ENCODE measurements around the gene B4GALNT4.
"Not testable (repeated sequence)": the region's sequence is repeated elsewhere in the genome, so short reads cannot be mapped to it uniquely, and the experiment has no call there.

Gene B4GALNT4

DNA sequence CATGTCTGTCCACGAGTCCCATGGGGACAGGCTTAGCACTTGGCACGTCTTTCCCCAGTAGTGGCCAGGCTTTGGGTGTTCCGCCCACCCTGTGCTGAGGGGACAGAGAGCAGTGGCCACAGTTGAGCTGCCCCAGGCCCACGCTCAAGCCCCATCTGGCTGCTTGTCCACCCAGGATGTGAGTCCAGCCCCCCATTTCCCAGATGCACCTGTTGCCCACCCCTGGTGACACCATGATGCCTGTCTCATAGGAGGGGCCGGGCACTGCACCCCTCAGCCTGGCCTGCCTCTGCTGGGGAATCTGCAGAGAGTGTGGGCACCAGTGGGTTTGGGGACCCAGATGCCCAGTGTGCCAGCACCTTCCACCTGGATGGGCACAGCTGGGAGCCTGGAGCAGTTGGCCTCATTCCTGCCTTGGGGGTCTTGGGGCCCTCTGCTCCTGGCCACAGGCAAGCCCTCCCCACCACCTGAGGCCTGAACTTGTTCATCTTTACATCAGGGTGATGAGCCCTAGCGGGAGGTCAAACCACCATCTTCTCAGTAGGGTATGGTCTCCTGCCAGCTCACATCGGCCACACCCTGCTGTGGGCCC is 39.8 kb downstream of the B4GALNT4 start:
- DNase-seq: no peak

DNA sequence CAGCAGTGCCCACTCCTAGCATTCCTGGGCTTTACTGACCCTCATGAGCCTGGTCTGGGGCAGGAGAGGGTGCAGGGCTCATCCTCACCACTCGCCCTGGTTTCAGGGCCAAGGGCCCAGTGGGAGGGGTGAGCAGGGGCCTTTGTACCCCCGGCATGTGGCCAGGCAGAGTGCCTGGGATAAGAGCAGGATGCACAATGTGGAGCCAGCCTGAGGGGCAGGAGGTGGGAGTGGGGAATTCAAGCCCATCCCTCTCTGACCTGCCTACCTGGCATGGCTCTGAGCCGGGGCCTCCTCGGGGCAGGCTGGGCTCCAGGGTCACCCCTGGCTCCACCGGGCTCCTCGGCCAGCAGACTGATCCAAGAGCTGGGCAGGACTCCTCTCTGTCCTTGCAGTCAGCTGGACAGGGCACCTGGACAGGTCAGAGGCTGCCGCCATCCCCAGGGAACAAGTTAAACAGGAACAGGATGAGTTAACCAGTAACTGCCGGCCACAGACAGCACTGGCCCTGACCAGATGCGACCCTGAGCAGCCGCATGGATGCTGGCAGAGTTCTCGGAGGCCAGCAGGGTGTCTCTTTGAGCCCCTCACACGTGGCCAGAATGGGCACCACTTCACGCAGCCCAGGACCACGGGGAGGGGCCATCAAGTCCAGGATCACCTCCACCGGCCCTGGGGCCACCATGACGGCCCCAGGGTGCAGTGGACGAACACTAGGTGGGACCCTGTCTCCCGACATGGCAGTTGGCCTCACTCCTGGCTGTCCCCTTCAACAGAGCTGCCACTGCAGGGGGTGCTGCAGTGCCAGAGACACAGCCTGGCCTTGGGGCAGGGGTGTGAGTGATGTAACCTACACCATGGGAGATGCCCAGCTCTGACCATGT is 40.5 kb downstream of the B4GALNT4 start:
- DNase-seq: no peak

DNA sequence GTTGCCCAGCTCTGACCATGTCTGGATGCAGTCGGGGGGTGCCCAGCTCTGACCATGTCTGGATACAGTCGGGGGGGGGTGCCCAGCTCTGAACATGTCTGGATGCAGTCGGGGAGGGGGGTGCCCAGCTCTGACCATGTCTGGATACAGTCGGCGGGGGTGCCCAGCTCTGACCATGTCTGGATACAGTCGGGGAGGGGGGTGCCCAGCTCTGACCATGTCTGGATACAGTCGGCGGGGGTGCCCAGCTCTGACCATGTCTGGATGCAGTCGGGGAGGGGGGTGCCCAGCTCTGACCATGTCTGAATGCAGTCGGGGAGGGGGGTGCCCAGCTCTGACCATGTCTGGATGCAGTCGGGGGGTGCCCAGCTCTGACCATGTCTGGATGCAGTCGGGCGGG is 41.4 kb downstream of the B4GALNT4 start:
- DNase-seq: not testable (repeated sequence)

DNA sequence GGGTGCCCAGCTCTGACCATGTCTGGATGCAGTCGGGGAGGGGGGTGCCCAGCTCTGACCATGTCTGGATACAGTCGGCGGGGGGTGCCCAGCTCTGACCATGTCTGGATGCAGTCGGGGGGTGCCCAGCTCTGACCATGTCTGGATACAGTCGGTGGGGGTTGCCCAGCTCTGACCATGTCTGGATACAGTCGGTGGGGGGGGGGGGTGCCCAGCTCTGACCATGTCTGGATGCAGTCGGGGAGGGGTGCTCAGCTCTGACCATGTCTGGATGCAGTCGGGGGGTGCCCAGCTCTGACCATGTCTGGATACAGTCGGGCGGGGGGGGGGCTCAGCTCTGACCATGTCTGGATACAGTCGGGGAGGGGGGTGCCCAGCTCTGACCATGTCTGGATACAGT is 42.2 kb downstream of the B4GALNT4 start:
- not testable (repeated sequence) for DNase-seq

DNA sequence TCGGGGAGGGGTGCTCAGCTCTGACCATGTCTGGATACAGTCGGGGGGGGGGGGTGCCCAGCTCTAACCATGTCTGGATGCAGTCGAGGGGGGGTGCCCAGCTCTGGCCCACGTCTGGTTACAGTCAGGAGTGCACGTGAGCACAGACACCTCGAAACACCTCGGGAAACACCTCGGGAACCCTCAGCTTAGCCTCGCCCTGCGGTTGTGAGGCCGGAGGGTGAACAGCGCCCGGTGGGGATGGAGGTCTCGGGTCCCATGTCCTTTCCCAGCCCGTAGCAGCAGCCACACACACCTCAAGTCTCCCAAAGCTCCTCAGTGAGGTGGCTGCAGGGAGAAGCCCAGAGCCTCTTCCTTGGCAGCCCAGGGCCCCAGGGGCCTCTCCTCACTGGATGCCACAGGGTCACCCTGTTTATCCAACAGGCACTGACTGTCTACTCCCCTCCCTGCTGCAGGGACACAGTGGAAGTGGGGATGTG is 43.4 kb downstream of the B4GALNT4 start:
- no peak for DNase-seq

DNA sequence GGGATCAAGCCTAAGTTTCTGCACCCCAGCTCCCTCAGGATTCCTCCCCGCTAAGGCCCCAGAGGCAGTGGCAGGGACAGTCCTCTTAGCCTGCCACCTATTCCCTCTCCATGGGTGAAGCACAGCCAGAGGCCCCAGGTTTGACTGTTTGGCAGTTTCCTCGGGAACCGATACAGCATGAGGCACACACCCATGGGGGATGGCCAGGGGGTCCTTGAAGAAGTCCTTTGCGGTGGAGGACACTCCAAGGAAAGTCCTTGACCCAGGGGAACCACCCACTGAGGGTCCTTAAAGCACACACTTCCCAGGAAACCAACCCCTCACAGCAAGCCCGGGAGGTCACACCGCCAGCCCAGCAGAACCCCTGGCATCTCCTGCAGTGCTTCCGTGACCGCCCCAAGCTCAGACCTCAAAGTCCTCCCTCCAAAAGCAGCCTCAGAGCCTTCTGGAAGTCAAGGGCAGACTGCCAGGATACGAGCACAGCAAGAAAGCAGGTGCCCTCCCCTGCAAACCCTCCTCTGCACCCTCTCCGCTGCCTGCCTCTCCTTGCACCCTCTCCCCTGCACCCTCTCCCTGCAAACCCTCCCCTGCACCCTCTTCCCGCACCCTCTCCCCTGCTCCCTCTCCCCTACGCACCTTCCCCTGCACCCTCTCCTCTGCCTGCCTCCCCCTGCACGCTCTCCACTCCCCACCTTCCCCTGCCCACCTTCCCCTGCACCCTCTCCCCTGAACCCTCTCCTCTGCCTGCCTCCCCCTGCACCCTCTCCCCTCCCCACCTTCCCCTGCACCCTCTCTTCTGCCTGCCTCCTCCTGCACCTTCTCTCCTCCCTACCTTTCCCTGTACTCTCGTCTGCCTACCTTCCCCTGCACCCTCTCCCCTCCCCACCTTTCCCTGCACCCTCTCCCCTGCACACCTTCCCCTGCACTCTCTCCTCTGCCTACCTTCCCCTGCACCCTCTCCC is 44.1 kb downstream of the B4GALNT4 start:
- no peak for DNase-seq

DNA sequence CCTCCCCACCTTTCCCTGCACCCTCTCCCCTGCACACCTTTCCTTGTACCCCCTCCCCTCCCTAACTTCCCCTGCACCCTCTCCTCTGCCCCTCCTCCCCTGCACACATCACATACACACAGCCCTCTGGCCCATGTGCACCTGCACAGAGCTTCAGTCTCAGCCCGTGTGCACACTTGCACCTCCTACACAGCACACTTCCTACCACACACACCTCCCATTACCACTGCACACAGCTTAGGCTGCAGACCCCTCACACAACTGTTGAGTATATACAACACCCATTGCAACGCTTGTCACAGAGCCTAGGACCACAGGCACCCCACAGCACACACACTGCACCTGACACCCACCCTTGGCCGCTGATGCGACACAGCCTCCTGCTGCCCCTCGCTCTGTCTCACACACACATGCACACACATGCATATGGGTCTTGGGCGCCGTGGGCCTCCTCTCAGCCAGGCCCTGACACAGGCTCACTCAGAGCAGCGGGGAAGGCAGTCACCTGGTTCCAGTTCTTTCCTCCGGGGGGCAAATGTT is 45.1 kb downstream of the B4GALNT4 start:
- no peak for DNase-seq

DNA sequence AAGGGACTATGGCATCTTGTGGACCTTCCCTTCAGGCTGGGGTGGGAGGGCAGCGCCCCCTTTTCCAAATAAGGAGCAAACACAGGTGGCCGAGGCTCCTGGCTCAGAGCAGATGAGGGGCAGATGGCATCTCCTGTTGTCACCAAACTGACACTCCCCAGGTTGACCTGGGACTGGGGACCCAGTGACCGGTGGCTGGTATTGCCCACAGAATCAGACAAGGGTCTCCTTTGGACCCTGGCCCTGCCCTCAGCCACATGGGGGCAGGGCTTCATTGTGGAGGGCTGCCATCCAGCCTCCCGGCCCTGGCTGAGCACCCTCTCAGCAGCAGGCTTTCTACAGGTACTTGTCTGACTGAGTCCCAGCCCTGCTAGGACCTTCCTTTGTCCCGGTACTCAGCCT is 46.3 kb downstream of the B4GALNT4 start:
- DNase-seq: no peak

DNA sequence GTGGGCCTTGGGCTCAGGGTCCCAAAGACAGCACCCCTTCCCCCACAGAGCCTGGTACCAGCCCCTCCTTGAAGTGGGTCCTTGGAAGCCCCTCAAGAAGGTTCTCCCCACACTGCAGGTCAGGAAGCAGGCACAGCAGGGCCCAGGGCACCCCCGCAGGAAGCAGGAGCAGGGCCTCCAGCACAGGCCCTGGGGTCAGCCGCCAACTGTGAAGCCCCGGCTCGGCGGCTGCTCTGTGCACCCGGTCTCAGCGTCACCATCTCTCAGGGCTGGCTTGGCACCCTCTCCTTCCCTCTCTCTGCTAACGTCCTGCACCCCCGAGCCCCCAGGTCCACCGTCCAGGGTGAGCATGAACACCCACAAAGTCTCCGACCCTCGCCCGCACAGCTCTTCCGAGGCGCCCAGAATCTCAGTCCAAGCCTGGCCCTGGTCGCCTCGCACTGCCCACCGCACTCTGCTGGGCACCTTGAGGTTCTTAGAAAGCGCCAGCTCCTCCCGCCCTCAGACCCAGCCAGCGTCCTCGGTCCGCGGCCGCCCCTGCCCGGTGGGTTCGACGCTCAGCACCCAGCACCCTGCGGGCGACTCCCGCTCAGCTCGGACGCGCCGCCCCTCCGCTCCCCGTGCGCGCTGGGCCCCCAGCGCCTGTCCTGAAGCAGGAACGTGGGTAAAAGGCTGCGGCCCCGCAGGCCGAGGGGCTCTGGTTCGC is 46.9 kb downstream of the B4GALNT4 start:
- no peak for DNase-seq

DNA sequence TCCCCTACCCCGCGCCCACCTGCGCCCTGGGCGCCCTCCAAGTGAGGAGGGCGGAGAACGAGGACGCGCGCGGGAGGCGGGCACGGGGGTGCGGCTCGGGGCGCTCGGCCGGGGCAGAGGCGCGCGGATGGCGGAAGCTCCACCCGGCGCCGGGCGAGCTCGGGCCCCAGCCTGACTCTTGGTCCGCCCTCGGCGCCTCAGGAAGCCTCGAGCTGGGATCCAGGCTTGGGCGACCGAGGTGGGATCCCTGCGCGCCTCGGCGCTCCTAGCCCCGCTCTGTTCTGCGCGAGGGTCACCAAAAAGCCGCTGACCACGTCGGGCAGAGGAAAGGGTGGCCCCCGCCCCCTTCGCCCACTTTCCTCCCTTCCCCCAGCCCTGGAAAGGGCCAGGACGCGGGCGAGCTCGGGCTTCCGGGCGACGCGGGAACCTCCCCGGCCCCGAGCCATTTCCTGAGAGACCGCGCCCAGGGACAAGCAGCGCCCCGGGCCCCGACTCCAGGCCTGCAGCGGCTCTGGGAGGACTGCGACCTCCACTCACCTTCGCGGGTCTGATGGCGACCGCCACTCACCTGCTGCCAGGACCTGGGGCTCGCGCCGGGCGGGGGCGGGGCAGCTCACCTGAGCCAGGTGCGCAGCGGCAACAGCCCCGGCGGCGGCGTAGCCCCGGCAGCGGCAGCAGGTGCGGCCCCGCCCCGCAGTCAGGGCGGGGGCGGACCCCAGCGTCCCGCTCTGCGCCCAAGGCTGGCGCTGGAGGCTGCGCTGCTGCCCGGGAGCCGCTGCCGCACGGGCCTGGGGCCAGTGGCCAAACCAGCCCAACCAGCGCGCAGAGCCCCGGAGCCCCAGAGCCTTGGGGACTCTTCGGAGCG is 47.7 kb downstream of the B4GALNT4 start:
- DNase-seq: peak; percentile 42

DNA sequence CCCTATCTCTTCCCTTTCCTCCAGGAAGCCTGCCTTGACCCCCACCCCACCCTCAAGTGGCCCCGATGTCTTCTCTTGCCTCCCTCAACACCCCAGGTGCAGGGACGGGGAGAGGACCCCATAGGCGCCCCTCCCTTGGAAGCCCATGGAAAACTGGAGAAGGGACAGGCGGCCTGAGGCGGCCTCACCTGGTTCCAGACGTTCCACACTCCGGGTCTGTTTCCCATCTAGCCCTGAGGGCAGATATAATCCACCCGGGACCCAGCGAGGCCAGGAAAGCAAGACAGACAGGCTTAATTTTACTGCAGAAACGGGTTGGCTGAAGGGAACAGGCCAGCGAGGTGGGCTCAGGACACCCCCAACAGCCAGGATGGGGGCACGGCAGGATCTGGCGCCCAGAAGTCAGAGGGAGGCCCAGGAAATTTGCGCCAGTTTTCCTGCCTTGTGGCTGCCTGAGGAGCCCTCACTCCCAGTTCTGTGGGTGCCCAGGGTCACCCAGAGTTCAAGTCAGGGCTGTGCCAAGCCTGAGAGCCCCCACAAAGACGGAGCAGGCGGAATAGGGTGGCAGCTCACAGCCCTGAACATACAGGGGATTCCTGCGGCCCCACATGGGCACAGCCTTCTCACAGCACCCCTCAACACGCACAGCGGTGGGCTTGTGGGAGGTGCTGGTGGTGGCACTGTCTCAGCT is 48.5 kb downstream of the B4GALNT4 start:
- no peak for DNase-seq

DNA sequence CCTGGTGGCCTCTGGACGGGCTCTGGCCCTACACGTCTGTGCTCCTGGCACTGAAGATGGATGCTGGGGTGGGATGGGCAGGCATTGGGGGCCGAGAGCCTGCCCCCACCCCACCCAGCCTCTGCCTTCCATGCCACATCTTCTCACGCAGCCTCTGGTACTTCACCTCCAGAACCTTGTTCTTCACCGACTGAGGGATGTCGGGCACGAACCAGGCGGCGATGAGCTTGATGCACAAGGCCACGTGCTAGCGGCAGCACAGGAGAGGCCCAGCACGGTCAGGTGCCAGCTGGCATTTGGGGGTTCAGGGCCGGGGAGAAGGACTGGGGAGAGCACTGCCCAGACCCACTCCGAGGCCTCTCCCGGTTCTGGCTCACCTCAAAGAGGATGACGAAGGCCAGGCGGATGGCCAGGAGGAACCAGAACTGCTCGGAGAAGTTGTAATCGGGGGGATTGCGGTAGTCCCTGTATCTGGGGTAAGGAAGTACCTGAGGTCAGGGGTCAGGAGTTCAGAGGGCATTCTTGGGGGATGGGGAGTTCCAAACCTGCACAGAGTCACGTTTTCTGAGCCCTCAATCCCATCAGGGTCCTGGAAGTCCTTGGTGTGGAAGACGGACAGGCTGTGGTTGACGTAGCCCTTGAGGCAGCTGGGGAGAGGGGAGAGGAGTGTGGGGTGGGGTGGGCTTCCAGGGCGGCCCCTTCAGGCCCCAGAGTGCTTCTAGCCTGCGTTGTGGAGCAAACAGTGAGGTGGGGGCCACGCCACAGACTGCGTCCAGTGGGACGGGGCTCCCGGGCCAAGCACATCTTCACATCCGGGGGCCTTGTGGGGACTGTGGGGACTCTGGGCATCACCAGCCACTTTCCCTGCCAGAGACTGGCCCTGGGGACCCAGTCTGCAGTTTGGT is 49.3 kb downstream of the B4GALNT4 start:
- DNase-seq: no peak

DNA sequence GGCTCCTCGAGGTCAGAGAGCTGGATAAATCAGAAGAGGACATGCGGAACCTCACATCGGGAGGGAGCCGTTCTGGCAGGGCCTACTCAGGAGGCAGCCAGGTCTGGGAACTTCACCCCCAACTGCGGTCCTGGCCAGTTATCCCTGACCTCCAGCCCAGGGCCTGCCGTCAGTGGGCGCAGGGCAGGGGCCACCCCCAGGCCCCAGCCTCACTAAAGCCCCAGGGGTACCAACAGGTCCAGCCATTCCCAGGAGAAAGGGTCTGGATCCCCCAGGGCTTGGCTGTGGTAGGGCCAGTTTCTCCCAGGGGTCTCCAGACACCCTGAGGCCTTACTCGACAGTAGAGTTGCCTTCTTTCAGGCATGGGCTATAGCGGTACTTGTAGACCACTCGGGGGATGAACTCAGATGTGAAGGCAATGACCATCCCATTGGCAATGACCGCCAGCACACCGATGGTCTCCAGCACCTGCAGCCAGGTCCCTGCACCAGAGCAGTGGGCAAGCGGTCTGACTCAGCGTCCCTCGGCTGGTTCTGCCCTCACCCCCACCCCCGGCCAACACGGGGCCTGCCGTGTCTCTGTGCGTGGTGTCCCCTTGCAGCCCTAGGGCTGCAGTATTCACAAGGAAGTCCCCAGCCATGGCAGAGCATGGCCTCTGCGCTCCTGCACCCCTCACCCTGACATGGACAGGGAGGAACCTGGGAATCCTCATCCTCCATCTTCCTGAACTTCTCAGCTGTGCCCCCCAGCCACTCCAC is 50.1 kb downstream of the B4GALNT4 start:
- DNase-seq: no peak

DNA sequence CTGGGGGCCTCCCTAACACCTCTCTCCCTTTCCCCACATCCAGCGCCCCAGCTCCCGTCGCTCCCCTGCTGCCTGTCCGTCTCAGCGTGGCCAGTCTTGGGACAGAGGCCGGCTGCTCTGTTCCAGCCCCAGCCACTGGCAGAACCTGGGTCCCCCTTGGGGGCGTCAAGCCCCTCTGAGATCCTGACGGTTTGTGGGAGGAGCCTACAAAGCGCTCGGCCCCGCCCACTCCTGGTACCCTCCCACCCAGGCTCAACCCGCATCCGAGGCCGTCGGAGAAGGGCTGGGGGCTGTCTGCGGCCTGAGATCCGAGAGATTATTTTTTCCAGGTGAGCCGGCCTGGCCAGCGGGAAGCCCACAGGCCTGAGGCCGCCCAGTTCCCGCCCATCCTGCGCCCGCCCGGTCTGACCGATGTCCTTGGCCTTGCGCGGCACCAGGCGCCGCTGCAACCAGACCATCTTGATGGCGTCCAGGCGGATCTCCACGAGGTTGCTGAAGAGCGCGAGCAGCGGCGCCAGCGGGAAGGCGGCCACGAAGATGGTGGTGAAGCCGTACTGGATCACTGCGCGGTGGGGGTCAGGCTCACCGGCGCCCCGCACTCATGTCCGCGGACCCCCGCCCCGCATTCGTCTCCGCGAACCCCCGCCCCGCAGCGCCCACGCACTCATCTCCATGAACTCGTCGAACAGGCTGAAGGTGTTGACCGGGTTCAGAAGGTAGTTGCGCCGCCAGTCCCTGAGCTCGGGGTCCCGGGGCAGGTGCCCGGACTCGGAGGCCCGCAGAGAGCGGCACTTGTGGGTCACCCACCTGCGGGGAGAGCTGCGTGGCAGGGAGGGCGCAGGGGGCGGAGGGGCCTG is 51.0 kb downstream of the B4GALNT4 start:
- DNase-seq: no peak

DNA sequence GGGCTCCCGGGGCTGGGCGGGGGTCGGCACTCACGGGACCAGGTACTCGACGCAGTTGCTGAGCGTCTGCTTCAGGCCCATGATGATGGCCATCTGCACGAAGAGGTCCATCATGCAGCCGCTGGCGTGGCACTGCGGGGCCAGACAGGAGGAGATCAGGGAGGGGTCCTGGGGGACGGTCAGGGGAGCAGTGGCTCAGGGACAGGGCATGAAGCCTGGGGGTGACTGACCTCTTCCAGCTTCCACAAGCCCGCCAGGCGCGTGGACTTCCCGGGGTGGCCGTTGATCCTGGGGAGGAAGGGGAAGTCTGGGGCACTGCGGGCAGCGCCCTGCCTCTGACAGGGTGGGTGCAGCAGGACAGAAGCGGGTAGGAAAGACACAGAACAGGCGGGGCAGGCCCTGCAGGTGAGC is 51.6 kb downstream of the B4GALNT4 start:
- DNase-seq: no peak

DNA sequence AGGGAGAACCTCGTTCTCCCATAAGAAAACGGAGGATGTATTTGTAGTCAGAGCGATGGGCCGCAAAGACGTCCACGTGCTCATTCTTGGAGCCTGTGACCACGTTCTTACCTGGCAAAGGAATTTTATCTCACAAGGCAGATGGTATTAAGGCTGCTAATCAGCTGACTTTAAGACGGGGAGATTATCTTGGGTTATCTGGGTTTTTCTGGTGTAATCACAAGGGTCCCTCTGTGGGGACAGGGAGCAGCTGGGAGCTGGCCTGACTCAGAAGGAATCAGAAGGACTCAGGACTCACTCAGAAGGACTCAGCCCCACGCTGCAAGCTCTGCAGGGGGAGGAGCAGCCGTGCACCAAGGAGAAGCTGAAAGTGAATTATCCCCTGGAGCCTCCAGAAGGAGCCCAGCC is 53.0 kb downstream of the B4GALNT4 start:
- DNase-seq: no peak

DNA sequence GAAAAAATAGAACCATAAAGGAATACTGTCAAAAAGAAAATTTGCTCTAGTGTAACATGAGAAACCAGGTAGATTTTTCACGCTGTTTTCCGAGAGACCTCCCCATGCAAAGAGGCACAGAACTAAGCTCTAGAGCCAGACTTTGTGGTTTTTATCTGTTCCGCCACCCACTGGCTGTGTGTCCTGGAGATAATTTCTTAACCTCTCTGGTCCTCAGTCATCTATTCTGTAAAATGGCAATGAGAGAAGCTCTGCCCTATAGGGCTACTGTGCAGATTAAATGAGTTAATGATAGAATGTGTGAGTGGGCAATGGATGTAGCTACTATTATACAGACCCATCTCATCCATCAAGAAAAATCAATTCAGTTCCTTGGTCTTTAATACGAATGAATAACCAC is 54.9 kb downstream of the B4GALNT4 start:
- no peak for DNase-seq

DNA sequence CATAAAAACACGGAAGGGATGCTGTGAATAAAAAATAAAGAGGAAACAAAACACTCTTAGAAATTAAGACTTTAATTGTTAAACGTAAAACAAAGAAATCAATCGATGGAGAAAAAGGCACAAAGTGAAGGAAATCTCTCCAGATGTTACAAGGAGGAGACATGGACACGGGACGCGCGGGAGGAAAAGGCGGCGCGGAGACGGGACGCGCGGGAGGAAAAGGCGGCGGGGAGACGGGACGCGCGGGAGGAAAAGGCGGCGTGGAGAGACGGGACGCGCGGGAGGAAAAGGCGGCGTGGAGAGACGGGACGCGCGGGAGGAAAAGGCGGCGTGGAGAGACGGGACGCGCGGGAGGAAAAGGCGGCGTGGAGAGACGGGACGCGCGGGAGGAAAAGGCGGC is 55.5 kb downstream of the B4GALNT4 start:
- DNase-seq: not testable (repeated sequence)

Measured in COR-L47 (cell line).